Measurements from ENCODE around the gene RARS1.

DNA sequence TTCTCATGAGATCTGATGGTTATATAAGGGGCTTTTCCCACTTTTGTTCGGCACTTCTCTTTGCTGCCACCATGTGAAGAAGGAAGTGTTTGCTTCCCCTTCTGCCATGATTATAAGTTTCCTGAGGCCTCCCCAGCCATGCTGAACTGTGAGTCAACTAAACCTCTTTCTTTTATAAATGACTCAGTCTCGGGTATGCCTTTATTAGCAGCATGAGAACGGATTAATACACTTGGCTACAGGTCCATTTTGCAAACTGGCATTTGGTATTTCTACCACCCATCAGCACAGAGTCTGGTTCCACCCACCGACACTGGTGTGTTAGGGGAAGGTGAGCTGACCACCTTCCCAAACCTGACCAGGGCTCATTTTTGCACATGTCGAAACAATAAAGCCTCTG is 47.9 kb upstream of the RARS1 start:
- TF ChIP-seq, protein P1, sequence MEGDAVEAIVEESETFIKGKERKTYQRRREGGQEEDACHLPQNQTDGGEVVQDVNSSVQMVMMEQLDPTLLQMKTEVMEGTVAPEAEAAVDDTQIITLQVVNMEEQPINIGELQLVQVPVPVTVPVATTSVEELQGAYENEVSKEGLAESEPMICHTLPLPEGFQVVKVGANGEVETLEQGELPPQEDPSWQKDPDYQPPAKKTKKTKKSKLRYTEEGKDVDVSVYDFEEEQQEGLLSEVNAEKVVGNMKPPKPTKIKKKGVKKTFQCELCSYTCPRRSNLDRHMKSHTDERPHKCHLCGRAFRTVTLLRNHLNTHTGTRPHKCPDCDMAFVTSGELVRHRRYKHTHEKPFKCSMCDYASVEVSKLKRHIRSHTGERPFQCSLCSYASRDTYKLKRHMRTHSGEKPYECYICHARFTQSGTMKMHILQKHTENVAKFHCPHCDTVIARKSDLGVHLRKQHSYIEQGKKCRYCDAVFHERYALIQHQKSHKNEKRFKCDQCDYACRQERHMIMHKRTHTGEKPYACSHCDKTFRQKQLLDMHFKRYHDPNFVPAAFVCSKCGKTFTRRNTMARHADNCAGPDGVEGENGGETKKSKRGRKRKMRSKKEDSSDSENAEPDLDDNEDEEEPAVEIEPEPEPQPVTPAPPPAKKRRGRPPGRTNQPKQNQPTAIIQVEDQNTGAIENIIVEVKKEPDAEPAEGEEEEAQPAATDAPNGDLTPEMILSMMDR (IDR thresholded peaks at IDR 0.05), result no peak
- TF ChIP-seq POLR2A (IDR thresholded peaks at IDR 0.05), result no peak
